Skin of body (tissue), 2 donors: ENCODE results near the gene CASZ1. TPM values are rescaled to one million over a fixed set of nuclear protein-coding genes. Genes with fewer than 3 reads are reported as not detected.

Experiments used
- DNase-seq: peaks from one replicate; lab custom pipeline; 2025; lab: John Stamatoyannopoulos, UW
- total RNA-seq: library from RNA; depleted of rRNA; stranded (reverse); fragments of >200 nt; gene quantifications from one replicate; pipeline ENCODE4 v1.2.3, GENCODE V29; 2014

The CASZ1 gene
- total RNA-seq, 1 donor from 2014 or later, result 34.0 TPM

- peak; percentile 7 for DNase-seq
Measured at GRCh38 chr1:10730985-10731384, 65.5 kb downstream of the CASZ1 start.

- no peak for DNase-seq
Measured at GRCh38 chr1:10728595-10729410, 67.6 kb downstream of the CASZ1 start.

DNA sequence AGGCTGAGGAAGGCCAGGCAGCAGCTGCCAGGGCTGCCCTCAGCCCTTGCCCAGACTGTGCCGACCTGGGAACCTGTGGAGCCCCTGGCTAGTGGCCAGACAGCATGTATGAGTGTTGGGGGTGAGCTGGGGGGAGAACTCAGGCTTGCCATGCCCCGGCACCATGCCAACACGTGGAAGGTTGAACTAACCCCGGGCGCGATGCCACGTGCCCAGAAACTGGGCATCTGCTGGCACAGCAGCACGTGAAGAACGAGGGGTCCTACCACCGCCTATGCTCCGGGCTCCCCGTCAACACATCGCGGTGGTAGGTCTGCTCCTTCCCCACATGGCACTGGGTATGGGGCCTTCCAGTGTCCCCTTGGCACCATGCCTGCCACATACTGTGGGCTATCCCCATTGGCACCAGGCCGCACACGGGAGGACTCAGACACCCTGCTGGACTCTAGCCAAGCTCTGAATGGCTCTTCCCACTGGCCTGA, 68.7 kb downstream of the CASZ1 start:
- no peak for DNase-seq

DNA sequence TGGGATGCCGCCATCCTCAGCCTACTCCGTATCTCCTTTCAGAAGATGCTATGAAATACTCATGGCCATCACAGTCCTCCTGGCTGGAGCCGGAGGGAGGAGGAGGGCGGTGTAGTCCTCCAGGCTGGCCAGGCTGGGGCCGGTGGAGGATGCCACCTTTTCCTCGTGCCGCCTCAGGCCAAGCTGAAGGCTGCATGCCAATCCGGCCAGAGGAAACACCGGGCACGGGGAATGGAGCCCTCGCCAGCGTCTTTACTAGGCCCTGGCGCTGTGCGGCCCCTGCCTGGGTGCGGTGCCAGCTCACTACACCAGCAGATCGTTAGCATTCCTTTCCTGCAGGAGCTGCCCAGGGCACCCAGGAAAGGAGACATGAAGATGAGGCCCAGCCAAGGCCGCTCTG, 70.1 kb downstream of the CASZ1 start:
- no peak for DNase-seq

DNA sequence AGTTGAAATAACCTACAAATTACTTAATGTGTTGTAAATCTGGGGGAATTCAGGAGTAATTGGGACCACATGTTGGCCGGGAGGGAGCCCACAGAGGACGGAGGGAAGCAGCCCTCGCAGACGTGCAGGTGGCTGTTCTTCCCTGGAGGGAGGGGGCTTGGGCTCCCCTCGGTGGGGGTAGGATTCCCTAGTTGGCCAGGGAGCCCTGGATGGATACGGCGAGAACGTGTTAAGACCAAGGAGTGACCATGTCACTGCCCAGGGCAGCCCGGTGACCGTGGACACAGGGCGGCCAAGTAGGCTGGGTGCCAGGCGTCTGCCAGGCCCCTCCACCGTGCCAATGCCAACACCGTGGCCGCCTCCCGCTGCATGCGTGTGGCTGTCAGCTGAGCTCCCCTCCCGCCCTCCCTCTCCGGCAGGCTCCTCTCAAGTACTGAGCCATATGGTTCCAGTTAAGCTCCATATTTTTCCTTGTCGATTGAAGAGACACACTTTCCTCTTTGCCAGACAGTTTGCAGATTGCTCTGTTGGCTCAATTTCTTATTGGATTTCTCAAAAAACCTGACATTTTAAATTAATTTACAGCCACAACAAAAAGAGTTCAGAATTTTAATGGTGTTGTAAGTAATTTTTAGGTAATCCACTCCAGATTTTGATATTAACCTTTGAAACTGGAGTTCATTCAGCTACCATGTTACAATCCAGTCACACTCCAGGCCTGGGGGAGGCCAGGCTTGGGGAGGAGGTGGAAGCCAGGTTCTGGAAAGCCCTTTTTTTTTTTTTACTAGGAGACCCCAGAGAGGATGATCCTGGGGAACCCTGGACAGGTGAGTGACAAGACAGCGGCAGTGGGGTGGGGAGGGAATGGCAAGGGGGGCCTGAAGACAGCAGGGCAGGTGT, 71.2 kb downstream of the CASZ1 start:
- DNase-seq, result peak; percentile 94

- no peak for DNase-seq
Measured at GRCh38 chr1:10724511-10724910, 71.9 kb downstream of the CASZ1 start.

DNA sequence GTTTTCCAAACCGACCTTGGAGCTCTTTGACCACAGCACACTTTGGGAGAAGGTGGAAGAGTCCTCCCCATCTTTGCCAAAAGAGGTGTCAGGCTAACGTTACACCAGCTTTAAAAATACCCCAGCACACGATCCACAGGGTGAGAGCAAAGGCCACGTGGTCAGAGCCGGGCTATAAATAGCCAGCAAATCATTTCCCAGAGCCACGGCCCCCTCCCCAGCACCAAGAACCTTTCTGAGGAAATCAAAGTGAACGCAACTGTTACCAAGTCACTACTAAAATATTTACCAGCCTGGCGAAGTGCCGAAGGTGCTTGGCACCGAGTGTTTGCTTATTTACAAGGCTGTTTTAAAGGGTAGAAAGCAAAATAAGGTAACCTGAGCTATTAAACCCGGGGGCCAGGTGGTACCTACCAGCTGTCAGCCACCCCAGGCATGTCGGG, 72.4 kb downstream of the CASZ1 start:
- peak; percentile 17 for DNase-seq

DNA sequence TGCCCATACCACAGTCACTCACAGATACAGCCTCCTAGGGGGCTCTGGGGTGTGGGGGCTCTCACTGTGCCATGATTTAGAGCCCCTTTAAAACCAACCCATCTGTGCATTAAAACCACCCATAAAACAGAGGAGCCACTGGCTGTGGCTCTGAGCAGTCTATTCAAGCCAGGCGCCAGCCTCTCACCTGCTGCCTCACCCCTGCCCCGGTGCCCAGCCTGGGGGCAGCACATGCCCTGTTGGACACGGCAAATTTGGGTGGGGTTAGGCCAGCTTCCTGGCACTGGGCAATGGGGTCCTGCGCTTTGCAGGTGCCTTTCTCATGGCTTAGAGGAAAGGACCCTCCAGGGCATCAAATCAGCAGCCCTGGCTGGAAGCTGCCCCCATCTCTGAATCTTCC, 73.1 kb downstream of the CASZ1 start:
- DNase-seq, result no peak

- DNase-seq, result no peak
Measured at GRCh38 chr1:10722803-10723202, 73.6 kb downstream of the CASZ1 start.

- DNase-seq, result no peak
Measured at GRCh38 chr1:10721381-10722321, 74.8 kb downstream of the CASZ1 start.

DNA sequence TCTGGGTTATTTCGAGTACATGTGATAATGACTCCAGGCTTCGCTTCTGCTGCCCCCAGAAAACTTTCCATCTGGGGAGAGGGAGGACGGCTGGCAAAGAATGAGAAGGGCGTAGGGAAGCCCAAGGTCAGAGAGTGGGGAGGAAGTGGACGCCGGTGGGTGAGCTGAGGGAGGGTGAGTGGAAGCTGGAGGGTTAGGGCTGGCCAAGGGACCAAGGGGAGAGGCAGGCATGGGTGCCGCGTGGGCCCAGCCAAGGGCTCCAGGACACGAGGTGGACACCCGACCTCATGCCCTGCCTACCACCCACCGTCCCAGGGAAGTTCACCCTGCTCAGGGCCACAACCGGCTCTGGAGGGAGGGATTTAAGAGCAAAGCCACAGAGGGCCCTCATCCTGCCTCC, 75.8 kb downstream of the CASZ1 start:
- no peak for DNase-seq

GRCh38 chr1:10718083-10718415, 78.4 kb downstream of the CASZ1 start:
- no peak for DNase-seq

- no peak for DNase-seq
Measured at GRCh38 chr1:10717296-10718082, 79.0 kb downstream of the CASZ1 start.

GRCh38 chr1:10716840-10717239, 79.6 kb downstream of the CASZ1 start:
- no peak for DNase-seq

GRCh38 chr1:10714337-10715114, 81.9 kb downstream of the CASZ1 start:
- no peak for DNase-seq

DNA sequence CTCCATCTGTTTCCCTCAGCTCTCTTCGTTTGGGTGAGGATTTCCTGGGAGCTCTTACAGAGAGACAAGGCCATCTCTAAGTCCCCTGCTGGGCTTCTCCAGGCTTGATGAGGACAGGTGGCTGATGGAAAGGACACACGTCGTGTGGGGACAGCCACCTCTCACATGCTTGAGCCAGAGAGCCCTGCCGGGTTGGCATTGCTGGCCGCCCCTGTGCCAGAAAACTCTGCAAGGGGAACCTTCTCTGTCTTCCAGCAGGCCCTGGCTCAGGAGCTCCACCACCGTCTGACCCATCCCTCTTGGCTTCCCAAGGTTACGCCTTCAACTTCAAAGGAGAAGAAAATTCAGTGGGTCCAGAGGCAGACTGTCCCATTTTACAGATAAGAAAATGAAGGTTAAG, 82.8 kb downstream of the CASZ1 start:
- DNase-seq, result no peak

DNA sequence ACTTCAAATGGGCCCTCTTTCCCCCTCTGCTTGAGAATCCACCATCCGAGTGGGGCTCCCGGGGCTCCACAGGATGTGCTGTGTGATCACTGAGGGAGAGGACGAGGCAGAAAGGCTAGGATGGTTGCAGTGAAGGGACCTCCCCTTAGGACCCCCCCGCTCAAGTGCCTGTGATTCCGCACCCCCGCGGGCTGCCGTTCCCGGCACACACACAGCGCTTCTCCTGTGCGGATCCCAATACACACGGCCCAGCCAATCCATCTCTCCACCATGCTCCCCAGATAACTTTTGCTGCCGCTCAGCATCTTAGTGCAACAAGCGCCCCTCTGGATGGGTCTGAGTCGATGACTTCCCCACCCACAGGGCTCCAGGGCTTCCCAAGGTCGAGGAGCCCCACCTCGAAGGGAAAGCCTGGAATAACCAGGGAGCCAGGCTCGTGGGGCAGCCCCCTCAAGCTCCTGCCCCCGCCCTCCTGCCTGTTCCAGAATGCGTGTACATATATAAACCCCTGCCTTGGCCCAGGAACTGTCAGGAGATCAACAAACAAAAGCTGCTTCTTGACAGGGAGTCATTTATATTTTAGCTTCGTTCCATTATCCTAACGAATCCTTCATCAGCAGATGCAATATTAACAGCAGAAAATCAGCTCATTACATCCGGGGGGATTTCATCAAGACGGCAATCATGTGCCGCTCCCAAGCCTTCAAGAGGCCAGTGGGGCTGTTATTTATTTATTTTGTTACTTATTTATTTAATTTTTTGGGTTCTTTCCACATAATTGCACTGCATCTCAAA, 83.7 kb downstream of the CASZ1 start:
- no peak for DNase-seq

DNA sequence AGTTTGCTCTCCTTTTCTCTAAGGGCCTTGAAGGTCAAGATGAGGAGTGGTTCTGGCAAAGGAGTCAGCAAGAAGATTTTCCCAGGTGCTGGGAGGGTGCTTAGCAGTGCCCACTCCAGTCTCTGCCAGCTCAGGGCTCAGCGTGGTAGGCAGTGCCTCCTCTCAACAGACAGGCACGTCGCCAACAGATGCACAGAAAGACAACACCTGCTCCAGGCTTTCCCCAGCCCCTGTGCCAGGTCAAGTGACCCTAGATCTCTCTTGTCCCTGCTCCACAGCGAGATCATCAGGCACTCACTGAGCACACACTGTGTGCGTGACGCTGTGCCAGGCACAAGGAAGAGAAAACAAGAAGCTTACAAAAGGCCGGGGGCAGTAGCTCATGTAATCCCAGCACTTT, 86.0 kb downstream of the CASZ1 start:
- no peak for DNase-seq

- no peak for DNase-seq
Measured at GRCh38 chr1:10709646-10710045, 86.8 kb downstream of the CASZ1 start.
